Measurements from ENCODE around the gene ZMIZ1.

The ZMIZ1 gene

DNA sequence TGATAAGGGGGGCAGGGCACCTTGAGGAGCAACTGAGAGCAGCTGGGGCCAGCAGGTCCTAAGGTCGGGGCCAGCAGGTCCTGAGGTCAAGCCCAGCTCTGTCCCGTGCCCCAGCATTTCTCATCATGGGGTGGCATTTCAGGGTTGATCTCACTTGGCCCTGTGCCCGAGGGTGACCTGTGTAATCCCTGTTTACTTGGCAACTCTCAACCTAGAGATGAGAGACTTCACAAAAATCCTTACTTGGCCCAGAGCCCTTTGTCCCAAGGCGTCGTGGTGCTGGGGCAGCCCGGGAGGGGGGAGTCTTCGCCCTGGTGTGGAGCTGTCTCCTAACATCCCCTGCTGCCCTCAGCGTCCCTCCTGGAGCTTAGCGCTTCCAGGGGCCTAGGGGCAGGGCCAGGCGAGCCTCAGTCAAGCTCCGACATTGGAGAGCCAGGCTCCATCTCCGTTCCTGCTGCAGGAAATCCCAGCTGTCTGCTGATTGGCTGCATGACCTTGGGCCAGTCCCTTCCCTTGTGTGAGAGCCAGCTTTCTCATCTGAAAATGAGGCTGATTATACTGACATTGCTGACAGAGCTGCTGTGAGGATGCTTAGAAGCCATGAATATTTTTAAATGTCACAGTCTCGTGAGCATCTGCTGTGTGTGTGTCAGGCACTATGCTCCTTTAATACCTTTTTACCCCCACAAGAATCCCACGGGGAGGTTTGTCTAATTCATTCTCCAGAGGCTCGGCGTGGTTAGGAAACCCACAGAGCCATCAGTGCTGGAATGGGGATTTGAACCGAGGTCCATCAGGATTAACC is 94.3 kb downstream of the ZMIZ1 start:
- H3K4me1 ChIP-seq, result peaks cover 54% of the 10 kb centered on the region
- peaks cover 39% of the 10 kb centered on the region for H3K36me3 ChIP-seq
- no peak for DNase-seq

DNA sequence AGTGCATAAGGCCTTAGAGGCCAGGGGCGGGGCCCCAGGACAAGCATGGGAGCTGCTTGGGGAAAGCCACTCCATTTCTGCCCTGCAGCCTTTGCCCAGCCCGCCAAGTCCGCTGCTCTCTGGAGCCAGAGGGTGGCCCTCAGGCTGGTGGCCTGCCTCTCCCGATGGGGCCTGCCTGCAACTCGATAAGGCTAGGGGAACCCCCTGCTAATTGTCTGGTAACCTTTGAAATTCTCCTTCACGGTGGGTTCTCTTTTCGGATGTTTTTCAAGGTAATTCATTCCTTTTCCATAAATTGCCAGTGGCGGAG is 94.9 kb downstream of the ZMIZ1 start:
- DNase-seq, result no peak
- Histone ChIP-seq H3K27me3 (no peaks in the 10 kb centered on the region), H3K36me3 (peaks cover 39% of the 10 kb centered on the region), H3K9me3 (no peaks in the 10 kb centered on the region), H3K4me1 (peaks cover 53% of the 10 kb centered on the region), H3K4me3 (ENCODE audit: low read depth, low read length) (no peak overlapping the region)
- no peak for TF ChIP-seq CTCF (IDR thresholded peaks at IDR 0.05; ENCODE audit: low read depth, low read length)

More for the DNA sequence above, 94.3 kb downstream of the ZMIZ1 start:
- Histone ChIP-seq H3K27me3 (no peaks in the 10 kb centered on the region), H3K4me3 (ENCODE audit: low read depth, low read length) (no peak overlapping the region), H3K9me3 (no peaks in the 10 kb centered on the region)
- TF ChIP-seq CTCF (IDR thresholded peaks at IDR 0.05; ENCODE audit: low read depth, low read length), result no peak

DNA sequence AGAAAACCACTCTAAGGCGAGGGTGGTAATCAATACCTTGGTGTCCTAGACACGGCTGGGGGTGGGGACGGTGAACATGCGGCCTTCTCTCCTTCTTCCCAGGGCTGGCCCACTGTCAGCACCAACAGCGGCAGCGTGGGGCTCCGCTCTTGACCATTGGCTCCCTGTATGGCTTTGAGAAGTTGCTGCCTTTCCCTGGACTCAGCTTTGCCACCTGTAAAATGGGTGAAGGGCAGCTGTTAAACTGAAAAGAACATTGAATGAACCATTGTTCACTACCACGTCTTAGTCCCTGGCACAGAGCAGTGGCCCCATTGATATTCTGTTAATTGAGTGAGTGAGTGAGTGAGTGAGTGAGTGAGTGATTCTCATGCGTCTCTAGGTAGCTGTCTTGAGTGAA is 95.3 kb downstream of the ZMIZ1 start:
- DNase-seq, result no peak
- H3K4me1 ChIP-seq, result peaks cover 53% of the 10 kb centered on the region
- H3K9me3 ChIP-seq, result no peaks in the 10 kb centered on the region
- H3K27me3 ChIP-seq, result no peaks in the 10 kb centered on the region
- peaks cover 42% of the 10 kb centered on the region for H3K36me3 ChIP-seq
- no peak for TF ChIP-seq CTCF (IDR thresholded peaks at IDR 0.05; ENCODE audit: low read depth, low read length)
- no peak overlapping the region for H3K4me3 ChIP-seq (ENCODE audit: low read depth, low read length)

- no peak for TF ChIP-seq CTCF (IDR thresholded peaks at IDR 0.05; ENCODE audit: low read depth, low read length)
- DNase-seq, result no peak
- Histone ChIP-seq H3K4me1 (peaks cover 53% of the 10 kb centered on the region), H3K36me3 (peaks cover 44% of the 10 kb centered on the region), H3K9me3 (no peaks in the 10 kb centered on the region), H3K27me3 (no peaks in the 10 kb centered on the region), H3K4me3 (ENCODE audit: low read depth, low read length) (no peak overlapping the region)
Measured at GRCh38 chr10:79165070-79165778, 96.5 kb downstream of the ZMIZ1 start.

DNA sequence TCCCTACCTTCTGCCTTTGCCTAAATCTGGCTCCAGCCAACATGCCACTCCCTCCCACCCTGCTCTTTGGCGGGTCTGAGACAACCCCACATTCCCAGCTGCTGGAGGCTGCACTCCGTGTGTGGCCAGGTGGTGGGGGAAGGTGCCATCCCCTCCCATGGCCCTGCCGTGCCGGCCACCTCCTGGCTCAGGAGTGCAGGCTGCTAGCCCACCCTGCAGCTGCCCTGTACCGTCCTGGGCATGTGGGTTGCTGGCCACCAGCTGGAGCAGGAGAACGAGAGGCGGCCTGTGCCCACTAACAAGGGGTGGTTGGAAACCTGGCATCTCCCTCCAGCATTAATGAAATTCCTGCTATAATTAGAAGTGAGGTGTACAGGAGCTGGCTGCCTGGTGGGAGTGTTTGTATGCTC is 97.6 kb downstream of the ZMIZ1 start:
- H3K27me3 ChIP-seq, result no peaks in the 10 kb centered on the region
- peaks cover 44% of the 10 kb centered on the region for H3K4me1 ChIP-seq

More for the DNA sequence above, 97.6 kb downstream of the ZMIZ1 start:
- TF ChIP-seq CTCF (IDR thresholded peaks at IDR 0.05; ENCODE audit: low read depth, low read length), result no peak
- Histone ChIP-seq H3K36me3 (peaks cover 47% of the 10 kb centered on the region), H3K4me3 (ENCODE audit: low read depth, low read length) (no peak overlapping the region), H3K9me3 (no peaks in the 10 kb centered on the region)
- no peak for DNase-seq
